Fibroblast of villous mesenchyme (primary cell): Measurements from ENCODE around the gene NISCH. TPM values are rescaled to one million over a fixed set of nuclear protein-coding genes. Genes with fewer than 3 reads are reported as not detected.
A peak's percentile ranks its signal among the peaks of the same experiment; 100 is the strongest.

Source experiments
- DNase-seq: peaks from one replicate; pipeline ENCODE4 v3.0.0-alpha.2; 2010; ENCODE audit warnings: low read depth
- H3K4me3 ChIP-seq: 2 replicates; pipeline ENCODE4 v1.5.1; 2011; ENCODE audit warnings: low read depth, mild to moderate bottlenecking, low read length
- total RNA-seq: library from RNA; depleted of rRNA; stranded (reverse); fragments of >200 nt; gene quantifications from 2 replicates; pipeline ENCODE4 v1.2.3, GENCODE V29; 2012
- TF ChIP-seq, protein P1 (sequence below): IDR thresholded peaks from 2 replicates; pipeline ENCODE4 v1.5.1; 2012; ENCODE audit warnings: low read depth, mild to moderate bottlenecking, low read length; ENCODE audit not compliant: insufficient read depth

Gene NISCH
- total RNA-seq, 1 donor, result 82.5 TPM

DNA sequence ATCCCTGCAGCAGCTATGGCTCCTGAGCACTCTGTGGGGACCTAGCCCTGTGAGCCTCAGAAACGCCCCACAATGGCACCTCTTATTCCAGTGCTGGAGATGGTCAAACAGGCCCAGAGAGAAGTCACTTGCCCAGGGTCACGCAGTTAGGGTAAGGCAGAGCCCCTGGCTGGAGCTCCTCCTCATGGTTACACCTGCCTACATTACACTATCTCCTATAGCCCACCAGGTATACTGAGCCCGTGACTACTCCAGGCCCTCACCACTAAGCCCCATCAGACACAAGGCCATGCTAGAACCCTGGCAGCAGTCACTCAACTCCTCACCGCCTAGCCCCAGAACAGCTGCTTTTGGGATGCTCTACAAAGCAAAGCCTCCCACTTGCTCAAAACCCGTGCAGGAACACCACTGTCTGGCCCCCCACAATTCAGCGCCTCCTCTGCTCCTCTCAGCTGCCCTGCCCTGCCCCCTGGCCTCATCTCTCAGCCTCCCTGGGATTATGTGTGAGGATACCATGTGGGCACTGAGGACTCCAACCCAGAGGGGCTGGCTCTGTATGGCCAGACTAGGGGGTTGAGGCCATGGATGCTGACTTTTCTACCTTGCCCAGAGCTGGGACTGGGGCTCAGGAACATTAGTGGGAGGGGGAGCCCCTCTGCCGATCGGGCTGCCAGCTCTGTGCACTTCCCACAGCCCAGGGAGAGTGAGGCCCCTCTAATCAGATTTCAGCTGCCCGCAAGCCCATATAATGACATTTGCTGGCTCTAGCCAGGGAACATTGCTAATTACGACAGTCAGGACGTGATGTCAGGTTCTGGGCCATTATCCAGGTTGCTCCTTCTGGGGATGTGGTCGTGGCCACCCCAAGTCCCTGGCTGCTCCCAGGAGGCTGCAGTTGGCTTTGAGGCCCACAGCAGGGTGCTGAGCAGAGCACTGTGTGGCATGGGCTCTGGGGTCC lies 74.3 kb downstream of the NISCH start:
- TF ChIP-seq, protein P1, sequence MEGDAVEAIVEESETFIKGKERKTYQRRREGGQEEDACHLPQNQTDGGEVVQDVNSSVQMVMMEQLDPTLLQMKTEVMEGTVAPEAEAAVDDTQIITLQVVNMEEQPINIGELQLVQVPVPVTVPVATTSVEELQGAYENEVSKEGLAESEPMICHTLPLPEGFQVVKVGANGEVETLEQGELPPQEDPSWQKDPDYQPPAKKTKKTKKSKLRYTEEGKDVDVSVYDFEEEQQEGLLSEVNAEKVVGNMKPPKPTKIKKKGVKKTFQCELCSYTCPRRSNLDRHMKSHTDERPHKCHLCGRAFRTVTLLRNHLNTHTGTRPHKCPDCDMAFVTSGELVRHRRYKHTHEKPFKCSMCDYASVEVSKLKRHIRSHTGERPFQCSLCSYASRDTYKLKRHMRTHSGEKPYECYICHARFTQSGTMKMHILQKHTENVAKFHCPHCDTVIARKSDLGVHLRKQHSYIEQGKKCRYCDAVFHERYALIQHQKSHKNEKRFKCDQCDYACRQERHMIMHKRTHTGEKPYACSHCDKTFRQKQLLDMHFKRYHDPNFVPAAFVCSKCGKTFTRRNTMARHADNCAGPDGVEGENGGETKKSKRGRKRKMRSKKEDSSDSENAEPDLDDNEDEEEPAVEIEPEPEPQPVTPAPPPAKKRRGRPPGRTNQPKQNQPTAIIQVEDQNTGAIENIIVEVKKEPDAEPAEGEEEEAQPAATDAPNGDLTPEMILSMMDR, result no peak
- peak; percentile 76 for DNase-seq
- H3K4me3 ChIP-seq, result no peak overlapping the region

DNA sequence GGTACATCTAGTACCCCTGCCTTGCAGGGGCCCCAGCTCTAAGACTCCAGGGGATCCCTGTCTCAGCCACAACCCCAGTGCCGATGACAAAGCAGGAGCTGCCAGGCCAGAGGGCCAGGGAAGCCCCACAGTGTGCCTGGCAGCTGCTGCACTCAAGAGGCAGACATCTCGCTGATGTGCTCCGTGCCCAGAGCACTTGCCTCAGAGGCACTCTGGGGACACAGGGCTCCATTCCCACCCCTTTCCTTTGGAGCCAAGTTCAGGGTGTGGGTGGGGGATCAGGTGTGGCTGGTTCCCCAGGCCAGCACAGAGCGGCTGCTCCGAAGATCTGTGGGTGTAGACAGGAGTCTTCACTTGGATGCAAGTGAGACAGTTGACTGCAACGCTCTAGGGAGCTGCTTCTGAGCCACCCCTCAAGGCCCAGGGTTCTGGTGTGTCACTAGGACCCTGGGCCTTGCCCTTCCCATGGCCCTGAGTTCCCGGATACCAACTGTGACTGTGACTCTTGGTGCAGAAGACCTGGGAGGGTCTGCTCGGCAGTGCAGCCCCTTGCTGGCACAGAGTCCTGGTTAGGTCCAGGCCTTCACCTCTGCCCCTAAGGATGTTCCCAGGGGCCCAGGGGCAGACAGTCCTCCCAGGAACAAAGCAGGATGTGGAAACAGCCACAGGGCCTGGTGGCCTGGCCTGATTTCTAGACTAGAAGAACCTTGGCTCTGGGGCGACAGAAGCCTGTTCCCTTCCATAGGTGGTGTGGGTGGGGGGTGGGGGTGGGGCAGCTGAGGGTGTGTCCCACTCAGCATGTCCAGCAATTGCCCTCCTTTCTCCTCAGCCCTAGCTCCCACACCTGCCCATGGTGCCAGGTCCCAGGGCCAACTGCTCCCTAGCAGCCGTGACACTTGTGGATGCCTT lies 75.8 kb downstream of the NISCH start:
- DNase-seq, result no peak
- H3K4me3 ChIP-seq, result peak overlapping the region; percentile 76
- TF ChIP-seq, protein P1, result no peak

DNA sequence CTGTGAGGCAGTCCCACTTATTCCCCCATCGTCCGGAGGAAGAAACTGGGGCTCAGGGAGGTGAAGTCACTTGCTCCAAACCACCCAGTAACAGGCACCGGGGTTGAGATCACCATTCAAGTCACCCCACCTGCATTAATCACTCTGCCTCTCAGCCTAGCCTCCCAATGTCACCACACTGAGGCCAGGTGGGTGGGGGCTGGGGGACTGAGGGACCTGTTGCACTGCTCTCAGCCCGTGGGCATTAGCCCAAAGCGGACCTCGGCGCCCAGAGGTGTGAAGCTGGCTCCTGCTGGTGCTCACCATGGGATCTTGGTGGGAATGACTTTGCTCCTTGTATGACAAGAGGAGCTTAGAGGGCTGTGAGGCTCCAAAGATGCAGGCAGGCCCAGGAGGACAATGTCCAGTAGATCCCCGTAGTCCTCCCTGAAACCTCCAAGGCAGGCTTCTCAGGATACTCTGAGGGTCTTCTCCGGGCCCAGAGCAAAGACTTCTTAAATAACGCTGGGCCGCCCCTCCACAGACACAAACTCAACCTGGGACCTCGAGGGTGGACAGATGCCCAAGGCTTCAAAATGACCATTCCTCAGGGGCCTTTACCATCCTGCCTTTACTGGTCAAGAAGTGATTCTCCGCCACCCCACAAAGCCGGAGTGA lies 76.6 kb downstream of the NISCH start:
- DNase-seq, result no peak
- H3K4me3 ChIP-seq, result peak overlapping the region; percentile 76
- TF ChIP-seq, protein P1, result no peak

DNA sequence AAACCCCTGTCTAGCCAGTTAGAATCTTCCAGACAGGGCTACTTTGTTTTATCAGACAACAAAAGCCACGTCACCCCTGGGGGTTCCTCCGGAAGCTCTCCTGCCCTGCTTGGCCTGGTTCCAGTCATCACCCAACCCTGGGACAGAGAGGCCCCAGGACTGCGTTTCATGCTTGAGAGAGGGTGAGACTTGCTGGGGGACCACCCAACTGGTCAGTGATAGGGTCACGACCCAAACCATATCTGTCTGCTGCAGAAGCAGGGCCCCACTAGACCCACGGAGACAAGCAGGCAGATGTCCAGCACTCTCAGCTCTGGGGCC lies 77.1 kb downstream of the NISCH start:
- DNase-seq, result peak; percentile 66
- TF ChIP-seq, protein P1, result no peak

DNA sequence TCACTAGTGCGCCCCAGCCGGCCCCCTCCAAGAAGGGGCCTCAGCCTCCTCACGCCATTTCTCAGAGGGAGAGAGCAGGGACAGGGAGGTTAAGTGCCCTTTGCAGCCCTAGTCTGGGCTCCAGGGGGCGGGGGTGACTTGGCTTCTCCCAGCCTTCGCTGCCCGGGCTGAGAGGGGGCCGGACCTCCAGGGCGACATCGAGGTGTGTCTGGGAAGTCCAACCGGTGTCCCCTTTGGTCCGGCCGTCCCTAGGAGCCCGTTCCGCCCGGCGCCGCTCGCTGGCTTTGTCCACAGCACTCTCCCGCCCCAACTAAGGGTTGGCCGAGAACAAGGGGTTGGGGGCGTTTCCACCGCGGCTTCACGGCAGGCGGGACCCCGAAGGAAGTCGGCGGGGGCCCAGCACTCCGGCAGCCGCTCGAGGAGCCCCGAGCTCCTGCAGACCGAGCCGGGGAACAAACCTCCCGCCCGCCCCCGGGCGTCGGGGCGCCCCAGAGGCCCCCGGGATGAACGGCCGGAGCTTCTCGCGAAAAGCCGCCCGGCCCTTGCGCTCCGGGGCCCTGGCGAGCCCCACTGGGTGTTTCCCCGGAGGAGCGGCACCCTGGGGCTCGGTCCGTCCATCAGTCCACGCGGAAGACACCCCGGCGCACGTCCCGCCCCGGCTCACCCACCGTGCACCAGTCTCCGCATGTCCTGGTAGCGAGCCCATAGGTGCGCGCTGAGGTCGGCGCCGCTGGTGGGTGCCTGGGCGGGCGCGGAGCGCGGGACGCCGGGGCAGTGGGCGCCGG lies 77.6 kb downstream of the NISCH start:
- TF ChIP-seq, protein P1, result no peak
- peak; percentile 16 for DNase-seq
- H3K4me3 ChIP-seq, result peak overlapping the region; percentile 76

More for the DNA sequence above, 77.1 kb downstream of the NISCH start:
- H3K4me3 ChIP-seq, result peak overlapping the region; percentile 76
